ENCODE data around the gene CYBB.
A peak's percentile ranks its signal among the peaks of the same experiment; 100 is the strongest.

Gene CYBB

GRCh38 chrX:37755025-37755424 is 24.8 kb upstream of the CYBB start:
- H3K27ac ChIP-seq (ENCODE audit: low read length), result peak overlapping the region; percentile 99
- no peaks in the 10 kb centered on the region for H4K20me1 ChIP-seq (ENCODE audit: insufficient read depth, low read length)
- peaks cover 28% of the 10 kb centered on the region for H3F3A ChIP-seq (ENCODE audit: insufficient read depth, low read length)
- H3K79me2 ChIP-seq (ENCODE audit: low read length), result no peaks in the 10 kb centered on the region
- H3K4me1 ChIP-seq (ENCODE audit: low read length), result peaks cover 59% of the 10 kb centered on the region
- H3K36me3 ChIP-seq (replicated peaks; ENCODE audit: insufficient read depth, low read length), result no peaks in the 10 kb centered on the region
- H3K9ac ChIP-seq (ENCODE audit: low read length), result peak overlapping the region; percentile 28; the same call in 1 of the 2 replicates
- no peaks in the 10 kb centered on the region for H3K9me2 ChIP-seq (replicated peaks; ENCODE audit: insufficient read depth, low read length)
- peak overlapping the region; percentile 61 for H3K4me2 ChIP-seq (ENCODE audit: low read depth, low read length)
- H2AFZ ChIP-seq (ENCODE audit: low read length), result no peak overlapping the region
- H3K27me3 ChIP-seq (replicated peaks; ENCODE audit: insufficient read depth, low read length), result no peaks in the 10 kb centered on the region
- peak; percentile 80 for DNase-seq
- no peak overlapping the region for H3K4me3 ChIP-seq (ENCODE audit: low read length)
- TF ChIP-seq EZH2phosphoT487 (IDR thresholded peaks at IDR 0.05; ENCODE audit: low read length) (no peak), CTCF (IDR thresholded peaks at IDR 0.05; ENCODE audit: low read length) (no peak), EZH2 (optimal IDR thresholded peaks at IDR 0.05; ENCODE audit: low read depth, low read length) (no peak)
- H3K9me3 ChIP-seq (replicated peaks; ENCODE audit: insufficient read depth, low read length), result 0 out of 2 replicates have a peak, but pooled peaks cover 3% of the 10 kb centered on the region

GRCh38 chrX:37757082-37757481 is 22.8 kb upstream of the CYBB start:
- no peaks in the 10 kb centered on the region for H3K36me3 ChIP-seq (replicated peaks; ENCODE audit: insufficient read depth, low read length)
- H3K27ac ChIP-seq (ENCODE audit: low read length), result no peak overlapping the region
- no peak for DNase-seq
- peaks cover 28% of the 10 kb centered on the region for H3F3A ChIP-seq (ENCODE audit: insufficient read depth, low read length)
- no peak overlapping the region for H2AFZ ChIP-seq (ENCODE audit: low read length)
- 0 out of 2 replicates have a peak, but pooled peaks cover 3% of the 10 kb centered on the region for H3K9me3 ChIP-seq (replicated peaks; ENCODE audit: insufficient read depth, low read length)
- H3K9me2 ChIP-seq (replicated peaks; ENCODE audit: insufficient read depth, low read length), result no peaks in the 10 kb centered on the region
- no peak overlapping the region for H3K9ac ChIP-seq (ENCODE audit: low read length)
- H3K4me1 ChIP-seq (ENCODE audit: low read length), result peaks cover 58% of the 10 kb centered on the region
- H3K79me2 ChIP-seq (ENCODE audit: low read length), result no peaks in the 10 kb centered on the region
- TF ChIP-seq CTCF (IDR thresholded peaks at IDR 0.05; ENCODE audit: low read length) (no peak), EZH2phosphoT487 (IDR thresholded peaks at IDR 0.05; ENCODE audit: low read length) (no peak), EZH2 (optimal IDR thresholded peaks at IDR 0.05; ENCODE audit: low read depth, low read length) (no peak)
- H4K20me1 ChIP-seq (ENCODE audit: insufficient read depth, low read length), result no peaks in the 10 kb centered on the region
- H3K4me3 ChIP-seq (ENCODE audit: low read length), result no peak overlapping the region
- H3K27me3 ChIP-seq (replicated peaks; ENCODE audit: insufficient read depth, low read length), result no peaks in the 10 kb centered on the region
- no peak overlapping the region for H3K4me2 ChIP-seq (ENCODE audit: low read depth, low read length)

GRCh38 chrX:37759351-37759750 is 20.5 kb upstream of the CYBB start:
- no peak for TF ChIP-seq EZH2phosphoT487 (IDR thresholded peaks at IDR 0.05; ENCODE audit: low read length)
- TF ChIP-seq CTCF (IDR thresholded peaks at IDR 0.05; ENCODE audit: low read length), result no peak
- no peak for TF ChIP-seq EZH2 (optimal IDR thresholded peaks at IDR 0.05; ENCODE audit: low read depth, low read length)
- H3K79me2 ChIP-seq (ENCODE audit: low read length), result no peaks in the 10 kb centered on the region
- no peak overlapping the region for H3K4me3 ChIP-seq (ENCODE audit: low read length)
- no peak overlapping the region for H3K27ac ChIP-seq (ENCODE audit: low read length)
- no peak for DNase-seq
- no peak overlapping the region for H3K9ac ChIP-seq (ENCODE audit: low read length)
- H2AFZ ChIP-seq (ENCODE audit: low read length), result no peak overlapping the region
- H4K20me1 ChIP-seq (ENCODE audit: insufficient read depth, low read length), result no peaks in the 10 kb centered on the region
- peaks cover 48% of the 10 kb centered on the region for H3K4me1 ChIP-seq (ENCODE audit: low read length)
- no peaks in the 10 kb centered on the region for H3K36me3 ChIP-seq (replicated peaks; ENCODE audit: insufficient read depth, low read length)
- H3K9me2 ChIP-seq (replicated peaks; ENCODE audit: insufficient read depth, low read length), result no peaks in the 10 kb centered on the region
- no peaks in the 10 kb centered on the region for H3K27me3 ChIP-seq (replicated peaks; ENCODE audit: insufficient read depth, low read length)
- peaks cover 16% of the 10 kb centered on the region for H3F3A ChIP-seq (ENCODE audit: insufficient read depth, low read length)
- no peak overlapping the region for H3K4me2 ChIP-seq (ENCODE audit: low read depth, low read length)
- 0 out of 2 replicates have a peak, but pooled peaks cover 3% of the 10 kb centered on the region for H3K9me3 ChIP-seq (replicated peaks; ENCODE audit: insufficient read depth, low read length)

Measured in MM.1S (cell line).